AG04450 (cell line): ENCODE results near the gene SYT9. TPM values are rescaled to one million over a fixed set of nuclear protein-coding genes. Genes with fewer than 3 reads are reported as not detected.

Source experiments
- CTCF ChIA-PET: fragments of 300-600, 350-600 bp; formaldehyde crosslinking; extraction: SDS; loops from one replicate; lab custom pipeline; 2022; ENCODE audit warnings: antibody characterized with exemption, inconsistent platforms; lab: Charles Lee
- POLR2A ChIA-PET: fragments of 350-600 bp; formaldehyde crosslinking; extraction: SDS; loops from one replicate; lab custom pipeline; 2021; ENCODE audit warnings: antibody characterized with exemption, inconsistent platforms; lab: Yijun Ruan, JAX
- DNase-seq: peaks from one replicate; pipeline ENCODE4 v3.0.0-alpha.2; 2011; ENCODE audit warnings: low read depth, low spot score
- H3K27ac ChIP-seq: one replicate; pipeline ENCODE4 v1.5.1; 2012; ENCODE audit warnings: low read depth, low read length, control low read depth
- H3K27me3 ChIP-seq: one replicate; pipeline ENCODE4 v1.6.0; 2012; ENCODE audit warnings: low read length; ENCODE audit not compliant: control insufficient read depth, insufficient read depth
- H3K4me3 ChIP-seq: 2 replicates; pipeline ENCODE4 v1.5.1; 2011; ENCODE audit warnings: mild to moderate bottlenecking, low read depth, low read length, control low read depth
- H3K9me3 ChIP-seq: 2 replicates; pipeline ENCODE4 v1.5.1; 2012; ENCODE audit warnings: low read length; ENCODE audit not compliant: control insufficient read depth, insufficient read depth
- polyA plus RNA-seq: library from polyadenylated mRNA; depleted of rRNA; stranded (reverse); fragments of >200 nt; gene quantifications from 2 replicates; pipeline ENCODE4 v1.2.3, GENCODE V29; 2011
- TF ChIP-seq, protein P1 (sequence below): IDR thresholded peaks from 2 replicates; pipeline ENCODE4 v1.5.1; 2011; ENCODE audit warnings: low read depth, low read length, control low read depth, inconsistent platforms

Gene SYT9
- polyA plus RNA-seq, 1 experiment: not detected

- TF ChIP-seq, protein P1, sequence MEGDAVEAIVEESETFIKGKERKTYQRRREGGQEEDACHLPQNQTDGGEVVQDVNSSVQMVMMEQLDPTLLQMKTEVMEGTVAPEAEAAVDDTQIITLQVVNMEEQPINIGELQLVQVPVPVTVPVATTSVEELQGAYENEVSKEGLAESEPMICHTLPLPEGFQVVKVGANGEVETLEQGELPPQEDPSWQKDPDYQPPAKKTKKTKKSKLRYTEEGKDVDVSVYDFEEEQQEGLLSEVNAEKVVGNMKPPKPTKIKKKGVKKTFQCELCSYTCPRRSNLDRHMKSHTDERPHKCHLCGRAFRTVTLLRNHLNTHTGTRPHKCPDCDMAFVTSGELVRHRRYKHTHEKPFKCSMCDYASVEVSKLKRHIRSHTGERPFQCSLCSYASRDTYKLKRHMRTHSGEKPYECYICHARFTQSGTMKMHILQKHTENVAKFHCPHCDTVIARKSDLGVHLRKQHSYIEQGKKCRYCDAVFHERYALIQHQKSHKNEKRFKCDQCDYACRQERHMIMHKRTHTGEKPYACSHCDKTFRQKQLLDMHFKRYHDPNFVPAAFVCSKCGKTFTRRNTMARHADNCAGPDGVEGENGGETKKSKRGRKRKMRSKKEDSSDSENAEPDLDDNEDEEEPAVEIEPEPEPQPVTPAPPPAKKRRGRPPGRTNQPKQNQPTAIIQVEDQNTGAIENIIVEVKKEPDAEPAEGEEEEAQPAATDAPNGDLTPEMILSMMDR: no peak
- H3K4me3 ChIP-seq: no peak overlapping the region
- CTCF ChIA-PET: no interaction called here
- H3K27ac ChIP-seq: no peak overlapping the region
- no peak for DNase-seq
- no peaks in the 10 kb centered on the region for H3K27me3 ChIP-seq
- POLR2A ChIA-PET: no interaction called here
- no peaks in the 10 kb centered on the region for H3K9me3 ChIP-seq
These were observed 222.0 kb downstream of the SYT9 start for GRCh38 chr11:7473717-7474116.

GRCh38 chr11:7480113-7480512 lies 228.4 kb downstream of the SYT9 start:
- ChIA-PET CTCF (no interaction called here), POLR2A (no interaction called here)
- Histone ChIP-seq H3K4me3 (no peak overlapping the region), H3K9me3 (no peaks in the 10 kb centered on the region), H3K27ac (no peak overlapping the region), H3K27me3 (no peaks in the 10 kb centered on the region)
- TF ChIP-seq, protein P1: no peak
- DNase-seq: no peak

- CTCF ChIA-PET: no interaction called here
- H3K27me3 ChIP-seq: peaks cover 3% of the 10 kb centered on the region
- no peak overlapping the region for H3K27ac ChIP-seq
- H3K9me3 ChIP-seq: no peaks in the 10 kb centered on the region
- no peak overlapping the region for H3K4me3 ChIP-seq
- POLR2A ChIA-PET: no interaction called here
- TF ChIP-seq, protein P1: no peak
- DNase-seq: no peak
These were observed 232.4 kb downstream of the SYT9 start for GRCh38 chr11:7484131-7484530.

GRCh38 chr11:7484645-7485044 lies 232.9 kb downstream of the SYT9 start:
- Histone ChIP-seq H3K27me3 (peaks cover 3% of the 10 kb centered on the region), H3K4me3 (no peak overlapping the region), H3K27ac (no peak overlapping the region), H3K9me3 (no peaks in the 10 kb centered on the region)
- POLR2A ChIA-PET: no interaction called here
- CTCF ChIA-PET: no interaction called here
- DNase-seq: no peak
- TF ChIP-seq, protein P1: no peak

DNA sequence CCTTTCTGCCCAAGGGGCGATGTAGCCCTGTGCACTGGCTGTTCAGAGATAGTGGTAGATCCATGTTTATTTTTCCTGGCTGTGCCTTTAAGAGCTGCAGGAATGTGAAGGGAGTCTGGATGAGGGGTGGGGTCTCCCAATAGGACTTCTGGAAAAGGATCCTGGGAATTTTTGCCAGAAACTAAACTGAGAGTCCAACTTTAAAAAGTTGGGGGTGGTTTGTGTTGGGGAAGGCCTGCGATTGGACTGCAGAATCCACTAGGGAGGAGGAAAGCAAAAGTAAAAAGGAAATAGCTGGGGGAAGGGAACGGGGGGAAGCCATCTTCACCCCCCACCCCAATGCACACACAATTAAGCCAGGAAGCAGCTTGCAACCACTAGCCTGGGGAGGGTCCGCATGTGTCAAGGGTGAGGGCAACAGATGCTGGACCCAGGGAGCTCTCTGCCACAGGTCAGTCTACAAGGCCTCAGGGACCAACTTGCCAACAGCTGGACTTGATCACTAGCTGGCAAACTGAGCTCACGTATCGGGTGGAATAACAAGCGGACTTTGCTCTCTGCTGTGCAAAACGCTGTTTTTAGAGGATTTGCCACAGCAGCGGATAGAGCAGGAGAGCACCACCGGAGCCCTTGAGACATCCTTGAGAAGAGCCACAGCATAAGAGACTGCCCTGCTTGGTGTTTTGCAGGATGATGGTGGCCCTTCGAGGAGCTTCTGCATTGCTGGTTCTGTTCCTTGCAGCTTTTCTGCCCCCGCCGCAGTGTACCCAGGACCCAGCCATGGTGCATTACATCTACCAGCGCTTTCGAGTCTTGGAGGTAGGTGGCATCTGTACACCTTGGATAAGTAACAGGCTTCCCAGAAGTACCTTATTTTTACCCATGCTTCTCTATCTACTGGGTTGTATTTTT lies 233.7 kb downstream of the SYT9 start, which contains the start of gene OLFML1:
OLFML1 (plus strand) TSS at position 321 of the 912 bp plus-strand sequence; CDS start at position 691, 370 bp downstream.
- CTCF ChIA-PET: no interaction called here
- TF ChIP-seq, protein P1: no peak
- no peak for DNase-seq
- POLR2A ChIA-PET: no interaction called here
- H3K4me3 ChIP-seq: no peak within 1 kb of the TSS
- H3K27ac ChIP-seq: no peak within 1 kb of the TSS
- no peaks in the 10 kb centered on the region for H3K9me3 ChIP-seq
- peaks cover 3% of the 10 kb centered on the region for H3K27me3 ChIP-seq
